Measurements from ENCODE around the gene EEA1. TPM values are rescaled to one million over a fixed set of nuclear protein-coding genes. Genes with fewer than 3 reads are reported as not detected.

Gene EEA1
- total RNA-seq, 1 donor from 2014 or later = 11.6 TPM

GRCh38 chr12:92726850-92727249 is 202.2 kb downstream of the EEA1 start:
- H3K4me2 ChIP-seq = no peak overlapping the region
- no peaks in the 10 kb centered on the region for H3K36me3 ChIP-seq
- Mint-ChIP-seq H3K4me3 (no peak overlapping the region), H3K27ac (no peak overlapping the region), H3K36me3 (no peaks in the 10 kb centered on the region), H3K27me3 (ENCODE audit: insufficient read depth, low read depth) (no peaks in the 10 kb centered on the region), H3K4me1 (no peaks in the 10 kb centered on the region), H3K9me3 (peaks cover 6% of the 10 kb centered on the region)
- no peak overlapping the region for H3K4me3 ChIP-seq
- no peaks in the 10 kb centered on the region for H3F3A ChIP-seq (ENCODE audit: low read depth)
- peaks cover 8% of the 10 kb centered on the region for H3K9me3 ChIP-seq (ENCODE audit: low read depth)
- H3K9ac ChIP-seq = no peak overlapping the region
- H3K27ac ChIP-seq = no peak overlapping the region
- H4K20me1 ChIP-seq (ENCODE audit: low read depth) = no peaks in the 10 kb centered on the region
- no peak for TF ChIP-seq EZH2phosphoT487 (IDR thresholded peaks at IDR 0.05)
- no peak for TF ChIP-seq CTCF (IDR thresholded peaks at IDR 0.05)
- TF ChIP-seq EZH2 (IDR thresholded peaks at IDR 0.05) = no peak
- no peak for DNase-seq (ENCODE audit: low spot score)
- H3K4me1 ChIP-seq = peaks cover 11% of the 10 kb centered on the region
- no peak overlapping the region for H2AFZ ChIP-seq (replicated peaks)
- no peaks in the 10 kb centered on the region for H3K27me3 ChIP-seq
- no peaks in the 10 kb centered on the region for H3K79me2 ChIP-seq (ENCODE audit: low read depth)

GRCh38 chr12:92722897-92723296 is 206.2 kb downstream of the EEA1 start:
- H3K36me3 ChIP-seq = no peaks in the 10 kb centered on the region
- H3K9me3 Mint-ChIP-seq = peaks cover 6% of the 10 kb centered on the region
- no peak overlapping the region for H3K27ac Mint-ChIP-seq
- H3K27me3 ChIP-seq = no peaks in the 10 kb centered on the region
- H3K4me1 ChIP-seq = no peaks in the 10 kb centered on the region
- no peak overlapping the region for H2AFZ ChIP-seq (replicated peaks)
- no peaks in the 10 kb centered on the region for H3F3A ChIP-seq (ENCODE audit: low read depth)
- no peak overlapping the region for H3K9ac ChIP-seq
- no peak for TF ChIP-seq EZH2 (IDR thresholded peaks at IDR 0.05)
- no peak for TF ChIP-seq EZH2phosphoT487 (IDR thresholded peaks at IDR 0.05)
- no peak for TF ChIP-seq CTCF (IDR thresholded peaks at IDR 0.05)
- H3K4me3 Mint-ChIP-seq = no peak overlapping the region
- H3K79me2 ChIP-seq (ENCODE audit: low read depth) = no peaks in the 10 kb centered on the region
- no peak overlapping the region for H3K4me3 ChIP-seq
- no peaks in the 10 kb centered on the region for H4K20me1 ChIP-seq (ENCODE audit: low read depth)
- H3K27me3 Mint-ChIP-seq (ENCODE audit: insufficient read depth, low read depth) = no peaks in the 10 kb centered on the region
- peaks cover 8% of the 10 kb centered on the region for H3K9me3 ChIP-seq (ENCODE audit: low read depth)
- no peak for DNase-seq (ENCODE audit: low spot score)
- no peak overlapping the region for H3K27ac ChIP-seq
- H3K36me3 Mint-ChIP-seq = no peaks in the 10 kb centered on the region
- H3K4me1 Mint-ChIP-seq = no peaks in the 10 kb centered on the region
- H3K4me2 ChIP-seq = no peak overlapping the region

GRCh38 chr12:92721656-92722055 is 207.4 kb downstream of the EEA1 start:
- Histone ChIP-seq H3K27ac (no peak overlapping the region), H3K9me3 (ENCODE audit: low read depth) (peaks cover 8% of the 10 kb centered on the region), H3K9ac (no peak overlapping the region), H3K27me3 (no peaks in the 10 kb centered on the region), H3K4me1 (peaks cover 4% of the 10 kb centered on the region), H2AFZ (replicated peaks) (no peak overlapping the region), H3K4me2 (no peak overlapping the region), H4K20me1 (ENCODE audit: low read depth) (no peaks in the 10 kb centered on the region), H3K4me3 (no peak overlapping the region), H3K79me2 (ENCODE audit: low read depth) (no peaks in the 10 kb centered on the region), H3K36me3 (no peaks in the 10 kb centered on the region), H3F3A (ENCODE audit: low read depth) (no peaks in the 10 kb centered on the region)
- H3K9me3 Mint-ChIP-seq = peaks cover 6% of the 10 kb centered on the region
- H3K4me3 Mint-ChIP-seq = no peak overlapping the region
- TF ChIP-seq EZH2 (IDR thresholded peaks at IDR 0.05) (no peak), CTCF (IDR thresholded peaks at IDR 0.05) (no peak), EZH2phosphoT487 (IDR thresholded peaks at IDR 0.05) (no peak)
- no peak overlapping the region for H3K27ac Mint-ChIP-seq
- no peaks in the 10 kb centered on the region for H3K36me3 Mint-ChIP-seq
- no peaks in the 10 kb centered on the region for H3K27me3 Mint-ChIP-seq (ENCODE audit: insufficient read depth, low read depth)
- DNase-seq (ENCODE audit: low spot score) = no peak
- peaks cover 5% of the 10 kb centered on the region for H3K4me1 Mint-ChIP-seq

Data from neural progenitor cell (in vitro differentiated cells).